HG03354 (cell line): ENCODE results near the gene DOCK2.
A peak's percentile ranks its signal among the peaks of the same experiment; 100 is the strongest.
"Not testable (repeated sequence)": the region's sequence is repeated elsewhere in the genome, so short reads cannot be mapped to it uniquely, and the experiment has no call there.

ENCODE experiments used
- ATAC-seq: cut with Tn5 transposase; IDR thresholded peaks from one replicate; pipeline ENCODE4 v1.9.1; 2021; ENCODE audit warnings: mild to moderate bottlenecking; ENCODE audit not compliant: unreplicated experiment, poor library complexity, severe bottlenecking

The DOCK2 gene

GRCh38 chr5:169805937-169806700 is 169.0 kb downstream of the DOCK2 start:
- peak; percentile 76 for ATAC-seq

- no peak for ATAC-seq
These were observed 171.1 kb downstream of the DOCK2 start for GRCh38 chr5:169808118-169808581.

GRCh38 chr5:169808880-169809279 is 171.8 kb downstream of the DOCK2 start:
- ATAC-seq, result not testable (repeated sequence)

GRCh38 chr5:169809281-169809680 is 172.2 kb downstream of the DOCK2 start:
- ATAC-seq, result no peak

GRCh38 chr5:169810524-169810923 is 173.4 kb downstream of the DOCK2 start:
- no peak for ATAC-seq

- no peak for ATAC-seq
These were observed 173.9 kb downstream of the DOCK2 start for GRCh38 chr5:169811023-169811422.

- ATAC-seq, result no peak
These were observed 174.6 kb downstream of the DOCK2 start for GRCh38 chr5:169811680-169812079.

GRCh38 chr5:169812786-169813185 is 175.7 kb downstream of the DOCK2 start:
- ATAC-seq, result no peak

GRCh38 chr5:169814045-169814444 is 177.0 kb downstream of the DOCK2 start:
- ATAC-seq, result no peak

- ATAC-seq, result no peak
These were observed 177.4 kb downstream of the DOCK2 start for GRCh38 chr5:169814522-169814921.

GRCh38 chr5:169817031-169817430 is 180.0 kb downstream of the DOCK2 start:
- no peak for ATAC-seq

- ATAC-seq, result no peak
These were observed 189.5 kb downstream of the DOCK2 start for GRCh38 chr5:169826618-169827017.

- no peak for ATAC-seq
These were observed 190.7 kb downstream of the DOCK2 start for GRCh38 chr5:169827769-169828168.

- ATAC-seq, result peak; percentile 46
These were observed 191.3 kb downstream of the DOCK2 start for GRCh38 chr5:169828385-169828784.

GRCh38 chr5:169831331-169831730 is 194.3 kb downstream of the DOCK2 start:
- ATAC-seq, result no peak

- ATAC-seq, result no peak
These were observed 195.2 kb downstream of the DOCK2 start for GRCh38 chr5:169832304-169832703.

GRCh38 chr5:169832845-169833244 is 195.8 kb downstream of the DOCK2 start:
- ATAC-seq, result no peak

- ATAC-seq, result not testable (repeated sequence)
These were observed 196.7 kb downstream of the DOCK2 start for GRCh38 chr5:169833681-169834292.

- not testable (repeated sequence) for ATAC-seq
These were observed 197.5 kb downstream of the DOCK2 start for GRCh38 chr5:169834540-169834939.

GRCh38 chr5:169836835-169837536 is 199.9 kb downstream of the DOCK2 start:
- ATAC-seq, result no peak

- ATAC-seq, result no peak
These were observed 200.6 kb downstream of the DOCK2 start for GRCh38 chr5:169837686-169838085.
